ENCODE measurements around the gene PPCS.
"Not testable (repeated sequence)": the region's sequence is repeated elsewhere in the genome, so short reads cannot be mapped to it uniquely, and the experiment has no call there.

Gene PPCS

GRCh38 chr1:42454403-42454802 lies 1.9 kb upstream of the PPCS start:
- DNase-seq = no peak

DNA sequence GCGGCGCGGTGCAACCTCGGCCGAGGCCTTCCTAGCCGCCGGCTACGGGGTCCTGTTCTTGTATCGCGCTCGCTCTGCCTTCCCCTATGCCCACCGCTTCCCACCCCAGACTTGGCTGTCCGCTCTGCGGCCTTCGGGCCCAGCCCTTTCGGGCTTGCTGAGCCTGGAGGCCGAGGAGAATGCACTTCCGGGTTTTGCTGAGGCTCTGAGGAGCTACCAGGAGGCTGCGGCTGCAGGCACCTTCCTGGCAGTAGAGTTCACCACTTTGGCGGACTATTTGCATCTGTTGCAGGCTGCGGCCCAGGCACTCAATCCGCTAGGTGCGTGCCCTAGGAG lies 379 bp downstream of the PPCS start:
- DNase-seq = peak in 1 of 2 experiments; percentile 45

DNA sequence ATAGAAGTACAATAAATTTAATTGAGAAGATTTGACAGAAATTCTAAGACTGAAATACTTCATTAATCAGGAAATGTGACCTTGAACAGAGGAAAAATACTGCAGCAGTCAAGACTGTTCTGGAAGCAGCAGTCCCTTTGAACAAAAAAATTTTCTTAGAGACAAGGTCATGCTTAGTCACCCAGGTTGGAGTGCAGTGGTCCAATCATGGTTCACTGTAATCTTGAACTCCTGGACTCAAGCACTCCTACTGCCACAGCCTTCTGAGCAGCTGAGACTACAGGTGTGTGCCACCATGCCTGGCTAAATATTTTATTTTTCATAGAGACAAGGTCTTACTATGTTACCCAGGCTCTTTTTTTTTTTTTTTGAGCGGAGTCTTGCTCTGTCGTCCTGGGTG lies 4.9 kb downstream of the PPCS start:
- DNase-seq = no peak

- peak; percentile 97 to 98 for DNase-seq
Observed at GRCh38 chr1:42462828-42463763, 6.8 kb downstream of the PPCS start, which contains the start of gene CCDC30. Gene CCDC30 (plus strand): TSS chr1:42463286. CDS start chr1:42480552, 17,266 bp downstream.

DNA sequence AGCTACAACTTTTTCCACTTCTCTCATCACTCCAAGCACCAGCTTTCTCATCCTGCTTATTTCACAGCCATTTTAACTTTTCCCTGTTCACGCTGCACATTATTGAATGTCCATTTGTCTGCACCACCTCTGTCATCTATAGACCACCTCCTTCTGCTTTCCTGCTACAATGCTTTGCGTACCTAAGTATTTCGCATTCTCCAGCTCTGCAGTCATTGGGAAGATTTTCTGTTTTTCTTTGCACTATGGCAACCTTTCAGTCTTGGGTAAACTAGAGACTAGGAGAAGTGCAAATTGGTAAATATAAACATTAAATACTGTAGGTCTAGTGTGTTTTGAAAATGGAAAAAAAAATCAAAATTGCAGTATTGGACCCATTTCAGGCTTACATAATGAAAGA lies 7.6 kb downstream of the PPCS start:
- DNase-seq = no peak

- DNase-seq = no peak
Observed at GRCh38 chr1:42466030-42466429, 9.7 kb downstream of the PPCS start.

- no peak for DNase-seq
Observed at GRCh38 chr1:42469727-42470126, 13.4 kb downstream of the PPCS start.

DNA sequence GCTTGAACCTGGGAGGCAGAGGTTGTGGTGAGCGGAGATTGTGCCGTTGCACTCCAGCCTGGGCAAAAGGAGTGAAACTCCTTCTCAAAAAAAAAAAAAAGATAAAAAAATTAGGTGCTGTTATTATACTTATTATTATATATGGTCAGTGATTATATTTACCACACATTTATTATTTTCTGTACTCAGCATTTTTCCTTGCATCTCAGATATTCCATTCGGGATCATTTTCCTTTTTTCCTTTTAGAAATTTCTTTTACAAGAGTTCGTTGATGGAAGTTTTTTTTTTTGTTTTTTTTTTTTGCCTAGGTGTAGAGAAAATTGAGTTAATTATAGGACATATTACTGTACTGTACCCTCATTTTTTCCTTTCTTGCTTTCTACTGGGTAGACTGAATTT lies 20.3 kb downstream of the PPCS start:
- DNase-seq = no peak

DNA sequence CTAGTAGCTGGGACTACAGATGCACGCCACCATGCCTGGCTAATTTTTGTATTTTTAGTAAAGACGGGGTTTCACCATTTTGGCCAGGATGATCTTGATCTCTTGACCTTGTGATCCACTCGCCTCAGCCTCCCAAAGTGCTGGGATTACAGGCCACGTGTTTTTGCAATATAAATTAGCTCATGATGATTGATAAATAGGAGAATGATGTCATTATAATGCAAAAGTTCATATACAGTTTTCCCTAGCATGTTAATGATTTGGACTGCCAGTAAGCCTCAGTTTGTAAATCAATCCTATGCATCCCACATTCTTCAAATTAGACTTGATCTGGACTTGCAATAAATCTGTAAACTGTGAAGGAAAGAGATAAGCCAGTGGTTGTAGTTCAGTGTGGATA lies 21.0 kb downstream of the PPCS start:
- DNase-seq = not testable (repeated sequence)

DNA sequence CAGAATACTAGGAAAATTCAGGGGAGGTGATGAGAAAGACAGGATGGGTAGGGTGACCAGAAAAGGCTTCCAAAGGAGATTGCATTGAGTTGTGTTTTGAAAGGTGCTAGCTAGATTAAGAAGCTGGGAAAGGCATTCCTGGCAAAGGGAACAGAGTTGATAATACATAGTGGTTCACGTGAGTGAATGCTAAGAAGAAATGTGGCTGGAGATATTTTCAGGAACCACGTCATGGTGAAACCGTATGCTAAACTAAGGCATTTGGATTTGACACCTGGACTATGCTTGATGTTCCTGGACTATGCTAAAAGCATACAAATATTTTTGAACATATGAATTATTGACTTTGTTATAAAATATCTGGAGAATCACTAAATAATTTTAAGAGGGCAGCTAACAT lies 21.4 kb downstream of the PPCS start:
- DNase-seq = no peak

GRCh38 chr1:42479621-42480020 lies 23.3 kb downstream of the PPCS start:
- DNase-seq = peak in 1 of 2 experiments; percentile 9

GRCh38 chr1:42480921-42481320 lies 24.6 kb downstream of the PPCS start:
- DNase-seq = no peak

DNA sequence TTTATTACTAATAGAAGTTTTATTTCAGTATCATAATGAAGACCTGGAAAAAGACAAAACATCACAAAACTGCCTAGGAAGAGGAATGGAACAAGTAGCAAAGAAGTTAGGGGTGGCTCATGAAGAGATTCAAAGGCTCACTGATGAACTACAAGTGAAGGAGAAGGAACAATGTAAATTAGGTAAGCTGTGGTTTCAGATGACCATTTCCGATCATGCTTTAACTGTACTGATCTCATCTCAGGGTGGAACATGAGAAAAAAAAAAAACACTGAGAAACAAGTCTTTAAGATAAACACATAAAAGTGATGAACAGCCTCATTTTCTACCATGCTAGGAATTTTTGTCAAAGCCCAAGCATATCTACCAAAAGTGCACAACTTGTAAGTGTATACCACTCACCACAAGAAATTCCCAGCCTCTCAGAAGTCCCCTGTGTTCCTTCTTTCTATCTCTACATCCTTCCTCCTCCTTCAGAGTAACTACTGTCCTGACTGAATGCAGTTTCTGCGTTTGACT lies 26.4 kb downstream of the PPCS start:
- no peak for DNase-seq

GRCh38 chr1:42484382-42484781 lies 28.0 kb downstream of the PPCS start:
- DNase-seq = peak in 1 of 2 experiments; percentile 34

- no peak for DNase-seq
Observed at GRCh38 chr1:42490237-42490636, 33.9 kb downstream of the PPCS start.

- DNase-seq = not testable (repeated sequence)
Observed at GRCh38 chr1:42502031-42502430, 45.7 kb downstream of the PPCS start.

- DNase-seq = no peak
Observed at GRCh38 chr1:42504535-42505128, 48.3 kb downstream of the PPCS start.

GRCh38 chr1:42506576-42506975 lies 50.2 kb downstream of the PPCS start:
- no peak for DNase-seq

Data from NCI-H446 (cell line).